GM23338 (cell line): ENCODE results near the gene C9orf57. TPM values are rescaled to one million over a fixed set of nuclear protein-coding genes. Genes with fewer than 3 reads are reported as not detected.

Experiments used
- ATAC-seq: fragments of 200-7000 bp; cut with Tn5 transposase; 3 replicates; pipeline ENCODE4 v1.9.1; 2020
- DNase-seq: peaks from one replicate; pipeline ENCODE4 v3.0.0-alpha.2; 2015; ENCODE audit warnings: low spot score
- H2AFZ ChIP-seq: fragments of 200-600 bp; sonication (generic); 2 replicates; pipeline ENCODE4 v1.8.0; 2016; ENCODE audit warnings: antibody characterized with exemption, mild to moderate bottlenecking, moderate library complexity
- H3F3A ChIP-seq: fragments of 200-600 bp; sonication (generic); replicated peaks from 2 replicates; pipeline ENCODE4 v1.8.0; 2017; ENCODE audit warnings: antibody characterized with exemption, mixed run types, low read depth
- H3K27ac ChIP-seq: fragments of 200-600 bp; sonication (generic); 2 replicates; pipeline ENCODE4 v1.6.1; 2016; ENCODE audit warnings: low read depth
- H3K27me3 ChIP-seq: fragments of 200-600 bp; sonication (generic); 2 replicates; pipeline ENCODE4 v1.8.0; 2016; ENCODE audit warnings: mild to moderate bottlenecking, mixed run types, moderate library complexity; ENCODE audit not compliant: insufficient read depth
- H3K36me3 ChIP-seq: fragments of 200-600 bp; sonication (generic); 2 replicates; pipeline ENCODE4 v1.8.0; 2016; ENCODE audit warnings: mild to moderate bottlenecking; ENCODE audit not compliant: insufficient read depth
- H3K4me1 ChIP-seq: fragments of 200-600 bp; sonication (generic); 2 replicates; pipeline ENCODE4 v1.8.0; 2016; ENCODE audit warnings: mild to moderate bottlenecking, moderate library complexity; ENCODE audit not compliant: insufficient read depth
- H3K4me2 ChIP-seq: fragments of 200-600 bp; sonication (generic); 2 replicates; pipeline ENCODE4 v1.7.1; 2017; ENCODE audit warnings: mixed run types
- H3K4me3 ChIP-seq: fragments of 200-600 bp; sonication (generic); 2 replicates; pipeline ENCODE4 v1.6.1; 2016; ENCODE audit warnings: mixed run types
- H3K79me2 ChIP-seq: fragments of 200-600 bp; sonication (generic); replicated peaks from 2 replicates; pipeline ENCODE4 v1.8.0; 2017; ENCODE audit warnings: mild to moderate bottlenecking; ENCODE audit not compliant: insufficient read depth
- H3K9me2 ChIP-seq: fragments of 200-600 bp; sonication (generic); 2 replicates; pipeline ENCODE4 v1.8.0; 2017; ENCODE audit not compliant: insufficient read depth
- H4K20me1 ChIP-seq: fragments of 200-600 bp; sonication (generic); replicated peaks from 2 replicates; pipeline ENCODE4 v1.8.0; 2017; ENCODE audit warnings: mild to moderate bottlenecking; ENCODE audit not compliant: insufficient read depth
- H3K27ac Mint-ChIP-seq: 2 replicates; pipeline ENCODE4 v1.8.0; 2020; ENCODE audit warnings: inconsistent platforms, mild to moderate bottlenecking, moderate library complexity, mixed read lengths
- H3K27me3 Mint-ChIP-seq: 3 replicates; pipeline ENCODE4 v1.8.0; 2022; ENCODE audit warnings: low read depth, mild to moderate bottlenecking, moderate library complexity, mixed read lengths, inconsistent platforms; ENCODE audit not compliant: insufficient read depth, poor library complexity
- H3K36me3 Mint-ChIP-seq: 3 replicates; pipeline ENCODE4 v1.8.0; 2021; ENCODE audit warnings: low read depth, mild to moderate bottlenecking, inconsistent platforms, moderate library complexity, mixed read lengths
- H3K4me1 Mint-ChIP-seq: 3 replicates; pipeline ENCODE4 v1.8.0; 2020; ENCODE audit warnings: mild to moderate bottlenecking, inconsistent platforms, mixed read lengths
- H3K4me3 Mint-ChIP-seq: 3 replicates; pipeline ENCODE4 v1.8.0; 2021; ENCODE audit warnings: moderate library complexity, mild to moderate bottlenecking, inconsistent platforms, mixed read lengths
- H3K9me3 Mint-ChIP-seq: 3 replicates; pipeline ENCODE4 v1.8.0; 2020; ENCODE audit warnings: moderate library complexity, mild to moderate bottlenecking, inconsistent platforms, mixed read lengths
- NANOG ChIP-seq: IDR thresholded peaks from 2 replicates; pipeline ENCODE4 v1.6.1; 2016; ENCODE audit warnings: antibody characterized with exemption, borderline replicate concordance
- POLR2AphosphoS5 ChIP-seq: IDR thresholded peaks from 2 replicates; pipeline ENCODE4 v1.6.1; 2016; ENCODE audit warnings: antibody characterized with exemption, low read depth
- STAT1 ChIP-seq: IDR thresholded peaks from one replicate; pipeline ENCODE4 v1.6.1; 2016; ENCODE audit warnings: antibody characterized with exemption; ENCODE audit not compliant: unreplicated experiment
- ZNF114 ChIP-seq: fragments of 250-450 bp; sonication (Bioruptor Pico); IDR thresholded peaks from 2 replicates; pipeline ENCODE4 v1.5.0; 2020; ENCODE audit warnings: mild to moderate bottlenecking, moderate library complexity
- polyA plus RNA-seq: library from polyadenylated mRNA; unstranded; fragments of >200 nt; fragmentation: Nextera tagmentation; extraction: Ambion mirVana; gene quantifications from 2 replicates; pipeline ENCODE4 v1.2.1, GENCODE V29; 2016
- total RNA-seq: library from RNA; depleted of rRNA; stranded (reverse); fragments of >200 nt; shearing (Covaris generic); gene quantifications from 2 replicates; pipeline ENCODE4 v1.2.3, GENCODE V29; 2014
- TF ChIP-seq, protein P1 (sequence below): IDR thresholded peaks from 2 replicates; pipeline ENCODE4 v1.6.1; 2016; ENCODE audit warnings: antibody characterized with exemption
- TF ChIP-seq, protein P2 (sequence below): fragments of 250-450 bp; sonication (Bioruptor Pico); IDR thresholded peaks from 2 replicates; pipeline ENCODE4 v1.5.0; 2020; ENCODE audit warnings: mild to moderate bottlenecking, moderate library complexity

The C9orf57 gene
- total and polyA plus RNA-seq, 2 experiments from 2014 or later, result not detected

DNA sequence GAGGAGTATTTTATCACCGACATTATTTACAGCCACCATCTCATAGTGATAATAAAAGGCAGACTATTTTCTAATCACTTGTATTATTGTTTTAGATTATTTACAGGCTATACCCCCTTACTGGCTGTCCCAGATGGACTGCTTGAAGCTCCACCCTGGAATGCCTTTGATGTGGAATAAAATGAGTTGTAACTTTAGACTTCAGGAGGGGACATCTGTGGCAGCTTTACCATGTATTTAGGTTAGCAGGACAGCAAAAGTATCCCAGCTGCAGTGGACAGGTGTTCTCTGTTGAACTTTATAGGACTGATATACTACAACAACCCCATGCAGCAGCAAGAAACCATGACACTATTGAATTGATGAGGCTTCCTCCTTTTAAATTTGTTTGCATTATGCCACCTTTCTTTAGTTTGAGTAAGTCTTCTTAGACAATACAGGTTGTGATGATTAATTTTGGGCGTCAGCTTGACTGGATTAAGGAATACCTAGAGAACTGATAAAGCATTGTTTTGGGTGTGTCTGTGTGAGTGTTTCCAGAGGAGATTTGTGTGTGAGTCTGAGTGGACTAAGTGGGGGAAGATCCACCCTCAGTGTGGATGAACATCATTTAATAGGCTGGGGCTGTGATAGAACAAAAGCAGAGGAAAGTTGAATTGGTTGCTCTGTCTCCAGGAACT lies 29.2 kb upstream of the C9orf57 start:
- ATAC-seq (no peak), DNase-seq (no peak)
- no peaks in the 10 kb centered on the region for H3F3A ChIP-seq
- no peaks in the 10 kb centered on the region for H3K79me2 ChIP-seq
- Mint-ChIP-seq H3K4me1 (no peaks in the 10 kb centered on the region), H3K36me3 (no peaks in the 10 kb centered on the region), H3K9me3 (no peaks in the 10 kb centered on the region), H3K27me3 (peaks cover 2% of the 10 kb centered on the region), H3K27ac (no peak overlapping the region), H3K4me3 (no peak overlapping the region)
- H3K4me3 ChIP-seq, result no peak overlapping the region
- H2AFZ ChIP-seq, result no peak overlapping the region
- H3K27ac ChIP-seq, result no peak overlapping the region
- no peaks in the 10 kb centered on the region for H4K20me1 ChIP-seq
- no peaks in the 10 kb centered on the region for H3K36me3 ChIP-seq
- no peaks in the 10 kb centered on the region for H3K4me1 ChIP-seq
- H3K27me3 ChIP-seq, result no peaks in the 10 kb centered on the region
- no peaks in the 10 kb centered on the region for H3K9me2 ChIP-seq
- H3K4me2 ChIP-seq, result no peak overlapping the region
- TF ChIP-seq POLR2AphosphoS5 (no peak), STAT1 (no peak), ZNF114 (CRISPR knock-in tag) (no peak), NANOG (no peak)
- TF ChIP-seq, protein P1, sequence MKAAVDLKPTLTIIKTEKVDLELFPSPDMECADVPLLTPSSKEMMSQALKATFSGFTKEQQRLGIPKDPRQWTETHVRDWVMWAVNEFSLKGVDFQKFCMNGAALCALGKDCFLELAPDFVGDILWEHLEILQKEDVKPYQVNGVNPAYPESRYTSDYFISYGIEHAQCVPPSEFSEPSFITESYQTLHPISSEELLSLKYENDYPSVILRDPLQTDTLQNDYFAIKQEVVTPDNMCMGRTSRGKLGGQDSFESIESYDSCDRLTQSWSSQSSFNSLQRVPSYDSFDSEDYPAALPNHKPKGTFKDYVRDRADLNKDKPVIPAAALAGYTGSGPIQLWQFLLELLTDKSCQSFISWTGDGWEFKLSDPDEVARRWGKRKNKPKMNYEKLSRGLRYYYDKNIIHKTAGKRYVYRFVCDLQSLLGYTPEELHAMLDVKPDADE, result no peak
- TF ChIP-seq, protein P2, sequence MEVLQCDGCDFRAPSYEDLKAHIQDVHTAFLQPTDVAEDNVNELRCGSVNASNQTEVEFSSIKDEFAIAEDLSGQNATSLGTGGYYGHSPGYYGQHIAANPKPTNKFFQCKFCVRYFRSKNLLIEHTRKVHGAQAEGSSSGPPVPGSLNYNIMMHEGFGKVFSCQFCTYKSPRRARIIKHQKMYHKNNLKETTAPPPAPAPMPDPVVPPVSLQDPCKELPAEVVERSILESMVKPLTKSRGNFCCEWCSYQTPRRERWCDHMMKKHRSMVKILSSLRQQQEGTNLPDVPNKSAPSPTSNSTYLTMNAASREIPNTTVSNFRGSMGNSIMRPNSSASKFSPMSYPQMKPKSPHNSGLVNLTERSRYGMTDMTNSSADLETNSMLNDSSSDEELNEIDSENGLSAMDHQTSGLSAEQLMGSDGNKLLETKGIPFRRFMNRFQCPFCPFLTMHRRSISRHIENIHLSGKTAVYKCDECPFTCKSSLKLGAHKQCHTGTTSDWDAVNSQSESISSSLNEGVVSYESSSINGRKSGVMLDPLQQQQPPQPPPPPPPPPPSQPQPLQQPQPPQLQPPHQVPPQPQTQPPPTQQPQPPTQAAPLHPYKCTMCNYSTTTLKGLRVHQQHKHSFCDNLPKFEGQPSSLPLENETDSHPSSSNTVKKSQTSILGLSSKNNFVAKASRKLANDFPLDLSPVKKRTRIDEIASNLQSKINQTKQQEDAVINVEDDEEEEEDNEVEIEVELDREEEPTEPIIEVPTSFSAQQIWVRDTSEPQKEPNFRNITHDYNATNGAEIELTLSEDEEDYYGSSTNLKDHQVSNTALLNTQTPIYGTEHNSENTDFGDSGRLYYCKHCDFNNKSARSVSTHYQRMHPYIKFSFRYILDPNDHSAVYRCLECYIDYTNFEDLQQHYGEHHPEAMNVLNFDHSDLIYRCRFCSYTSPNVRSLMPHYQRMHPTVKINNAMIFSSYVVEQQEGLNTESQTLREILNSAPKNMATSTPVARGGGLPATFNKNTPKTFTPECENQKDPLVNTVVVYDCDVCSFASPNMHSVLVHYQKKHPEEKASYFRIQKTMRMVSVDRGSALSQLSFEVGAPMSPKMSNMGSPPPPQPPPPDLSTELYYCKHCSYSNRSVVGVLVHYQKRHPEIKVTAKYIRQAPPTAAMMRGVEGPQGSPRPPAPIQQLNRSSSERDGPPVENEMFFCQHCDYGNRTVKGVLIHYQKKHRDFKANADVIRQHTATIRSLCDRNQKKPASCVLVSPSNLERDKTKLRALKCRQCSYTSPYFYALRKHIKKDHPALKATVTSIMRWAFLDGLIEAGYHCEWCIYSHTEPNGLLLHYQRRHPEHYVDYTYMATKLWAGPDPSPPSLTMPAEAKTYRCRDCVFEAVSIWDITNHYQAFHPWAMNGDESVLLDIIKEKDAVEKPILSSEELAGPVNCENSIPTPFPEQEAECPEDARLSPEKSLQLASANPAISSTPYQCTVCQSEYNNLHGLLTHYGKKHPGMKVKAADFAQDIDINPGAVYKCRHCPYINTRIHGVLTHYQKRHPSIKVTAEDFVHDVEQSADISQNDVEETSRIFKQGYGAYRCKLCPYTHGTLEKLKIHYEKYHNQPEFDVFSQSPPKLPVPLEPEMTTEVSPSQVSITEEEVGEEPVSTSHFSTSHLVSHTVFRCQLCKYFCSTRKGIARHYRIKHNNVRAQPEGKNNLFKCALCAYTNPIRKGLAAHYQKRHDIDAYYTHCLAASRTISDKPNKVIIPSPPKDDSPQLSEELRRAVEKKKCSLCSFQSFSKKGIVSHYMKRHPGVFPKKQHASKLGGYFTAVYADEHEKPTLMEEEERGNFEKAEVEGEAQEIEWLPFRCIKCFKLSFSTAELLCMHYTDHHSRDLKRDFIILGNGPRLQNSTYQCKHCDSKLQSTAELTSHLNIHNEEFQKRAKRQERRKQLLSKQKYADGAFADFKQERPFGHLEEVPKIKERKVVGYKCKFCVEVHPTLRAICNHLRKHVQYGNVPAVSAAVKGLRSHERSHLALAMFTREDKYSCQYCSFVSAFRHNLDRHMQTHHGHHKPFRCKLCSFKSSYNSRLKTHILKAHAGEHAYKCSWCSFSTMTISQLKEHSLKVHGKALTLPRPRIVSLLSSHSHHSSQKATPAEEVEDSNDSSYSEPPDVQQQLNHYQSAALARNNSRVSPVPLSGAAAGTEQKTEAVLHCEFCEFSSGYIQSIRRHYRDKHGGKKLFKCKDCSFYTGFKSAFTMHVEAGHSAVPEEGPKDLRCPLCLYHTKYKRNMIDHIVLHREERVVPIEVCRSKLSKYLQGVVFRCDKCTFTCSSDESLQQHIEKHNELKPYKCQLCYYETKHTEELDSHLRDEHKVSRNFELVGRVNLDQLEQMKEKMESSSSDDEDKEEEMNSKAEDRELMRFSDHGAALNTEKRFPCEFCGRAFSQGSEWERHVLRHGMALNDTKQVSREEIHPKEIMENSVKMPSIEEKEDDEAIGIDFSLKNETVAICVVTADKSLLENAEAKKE, result no peak
